Measurements from ENCODE around the gene TUBB. TPM values are rescaled to one million over a fixed set of nuclear protein-coding genes. Genes with fewer than 3 reads are reported as not detected.

Gene TUBB
- total and polyA plus RNA-seq, 9 of the 15 experiments (the other 6 are each of a cell fraction or from before 2014, with no cell fraction given): 971 to 2,870 (median 1,478) TPM

- no peak for TF ChIP-seq PBX2 (CRISPR knock-in tag; IDR thresholded peaks at IDR 0.05; ENCODE audit: low read depth)
- no peak for TF ChIP-seq PBX2 (tag; conservative IDR thresholded peaks at IDR 0.05; ENCODE audit: low read depth)
- no peak for TF ChIP-seq HLTF (IDR thresholded peaks at IDR 0.05)
- no peak for TF ChIP-seq CBX2 (IDR thresholded peaks at IDR 0.05; ENCODE audit: insufficient read depth, low read length, poor library complexity, severe bottlenecking)
- no peak for TF ChIP-seq CC2D1A (IDR thresholded peaks at IDR 0.05)
- TF ChIP-seq KAT8 (IDR thresholded peaks at IDR 0.05; ENCODE audit: low read depth): no peak
- TF ChIP-seq MYC (IDR thresholded peaks at IDR 0.05; ENCODE audit: low read depth, low read length): no peak; the same call in 1 of the 2 replicates
- peak; percentile 80 for TF ChIP-seq MYC (CRISPR knock-in tag; IDR thresholded peaks at IDR 0.05; ENCODE audit: borderline replicate concordance, low read depth)
- TF ChIP-seq CHD1 (IDR thresholded peaks at IDR 0.05; ENCODE audit: low read length): no peak
- TF ChIP-seq ESRRB (CRISPR knock-in tag; IDR thresholded peaks at IDR 0.05; ENCODE audit: borderline replicate concordance): 0 out of 2 replicates have a peak, but pooled peaks have one; percentile 34
- no peak for TF ChIP-seq E2F3 (CRISPR knock-in tag; IDR thresholded peaks at IDR 0.05)
- no peak for TF ChIP-seq GABPA (tag; conservative IDR thresholded peaks at IDR 0.05; ENCODE audit: low read depth)
- TF ChIP-seq EP400 (IDR thresholded peaks at IDR 0.05): peak; percentile 60
- no peak for TF ChIP-seq CEBPZ (IDR thresholded peaks at IDR 0.05; ENCODE audit: borderline replicate concordance, low read depth, low read length)
- no peak for TF ChIP-seq ZNF143 (CRISPR knock-in tag; IDR thresholded peaks at IDR 0.05)
- 0 out of 2 replicates have a peak, but pooled peaks have one; percentile 74 for TF ChIP-seq ZNF717 (CRISPR knock-in tag; IDR thresholded peaks at IDR 0.05)
- TF ChIP-seq TCFL5 (CRISPR knock-in tag; conservative IDR thresholded peaks at IDR 0.05): no peak
- TF ChIP-seq GATAD2B (IDR thresholded peaks at IDR 0.05; ENCODE audit: borderline replicate concordance): no peak
- peak; percentile 90 for TF ChIP-seq THRB (CRISPR knock-in tag; conservative IDR thresholded peaks at IDR 0.05)
- TF ChIP-seq HES1 (IDR thresholded peaks at IDR 0.05; ENCODE audit: low read depth): no peak
- TF ChIP-seq PYGO2 (tag; IDR thresholded peaks at IDR 0.05): no peak
- TF ChIP-seq ZNF668 (CRISPR knock-in tag; IDR thresholded peaks at IDR 0.05): no peak
These were observed 616 bp downstream of the TUBB start (continued) for GRCh38 chr6:30720738-30721197.

All from K562 (cell line).